H1 (cell line): Measurements from ENCODE around the gene TMEM238. TPM values are rescaled to one million over a fixed set of nuclear protein-coding genes. Genes with fewer than 3 reads are reported as not detected.

ENCODE experiments used
- CTCF ChIA-PET: fragments of 300-600 bp; sonication (Branson Sonifier 250); formaldehyde crosslinking; loops from one replicate; lab custom pipeline; 2021; ENCODE audit not compliant: partially characterized antibody; lab: Charles Lee
- POLR2A ChIA-PET: fragments of 300-600 bp; sonication (Branson Sonifier 250); formaldehyde crosslinking; loops from one replicate; lab custom pipeline; 2021; ENCODE audit warnings: inconsistent platforms; ENCODE audit not compliant: partially characterized antibody; lab: Charles Lee
- DNase-seq, 2 experiments: peaks; one replicate each; pipeline versions ENCODE4 v3.0.0 to v3.0.0-alpha.2; 2010 to 2022; ENCODE audit warnings: low spot score in 2 of 2, low read depth in 1 of 2, mixed read lengths in 1 of 2
- FAIRE-seq: peaks from 2 replicates; lab custom pipeline; 2011; peaks lifted over from hg19 to GRCh38; lab: Jason Lieb, UNC
- H2AFZ ChIP-seq: 2 replicates; pipeline ENCODE4 v1.8.1; 2012; ENCODE audit warnings: low read length, inconsistent platforms
- H2AK5ac ChIP-seq: 2 replicates; pipeline ENCODE4 v1.6.1; 2013; ENCODE audit warnings: low read depth, low read length
- H2BK120ac ChIP-seq: replicated peaks from 2 replicates; pipeline ENCODE3; 2013; ENCODE audit warnings: low read depth, low read length, inconsistent platforms
- H2BK12ac ChIP-seq: 2 replicates; pipeline ENCODE4 v1.6.1; 2013; ENCODE audit warnings: low read depth, low read length
- H2BK15ac ChIP-seq: 2 replicates; pipeline ENCODE4 v1.6.1; 2013; ENCODE audit warnings: low read length
- H2BK20ac ChIP-seq: 2 replicates; pipeline ENCODE4 v1.6.1; 2013; ENCODE audit warnings: low read length
- H2BK5ac ChIP-seq: 2 replicates; pipeline ENCODE4 v1.6.1; 2013; ENCODE audit warnings: low read depth, low read length
- H3K14ac ChIP-seq: 2 replicates; pipeline ENCODE4 v1.6.1; 2013; ENCODE audit warnings: inconsistent platforms; ENCODE audit not compliant: insufficient read length
- H3K18ac ChIP-seq: 2 replicates; pipeline ENCODE4 v1.6.1; 2013; ENCODE audit warnings: low read length; ENCODE audit errors: extremely low read depth
- H3K23ac ChIP-seq: 2 replicates; pipeline ENCODE4 v1.6.1; 2013; ENCODE audit warnings: inconsistent platforms; ENCODE audit not compliant: insufficient read length
- H3K23me2 ChIP-seq: 2 replicates; pipeline ENCODE4 v1.6.1; 2013; ENCODE audit warnings: low read depth, low read length
- H3K27ac ChIP-seq: 2 replicates; pipeline ENCODE4 v1.6.1; 2011; ENCODE audit warnings: low read depth, low read length, inconsistent platforms
- H3K27me3 ChIP-seq, 4 experiments: replicated peaks in 1 of 4; 1 replicate in 1 of 4; 2 replicates in 3 of 4; pipeline versions ENCODE4 v1.6.1 to v1.8.1; 2011 to 2013; ENCODE audit warnings: low read length in 3 of 4, mild to moderate bottlenecking in 3 of 4, inconsistent platforms in 2 of 4, mixed read lengths in 2 of 4, moderate library complexity in 1 of 4; ENCODE audit not compliant: control insufficient read depth in 3 of 4, insufficient read depth in 3 of 4; ENCODE audit errors: extremely low read depth in 1 of 4
- H3K36me3 ChIP-seq, 4 experiments: 2 replicates each; pipeline versions ENCODE4 v1.6.1 to v1.8.1; 2011 to 2013; ENCODE audit warnings: mild to moderate bottlenecking in 4 of 4, low read length in 3 of 4, moderate library complexity in 2 of 4, control low read depth in 1 of 4, inconsistent platforms in 1 of 4; ENCODE audit not compliant: insufficient read depth in 4 of 4, control insufficient read depth in 2 of 4
- H3K4ac ChIP-seq: replicated peaks from 2 replicates; pipeline ENCODE3; 2013; ENCODE audit warnings: low read length, low read depth, mixed read lengths, inconsistent platforms; ENCODE audit not compliant: insufficient read length
- H3K4me1 ChIP-seq, 4 experiments: replicated peaks in 1 of 4; 1 replicate in 1 of 4; 2 replicates in 3 of 4; pipeline versions ENCODE4 v1.6.1 to v1.8.1; 2011 to 2013; ENCODE audit warnings: low read length in 3 of 4, inconsistent platforms in 2 of 4, mixed read lengths in 1 of 4; ENCODE audit not compliant: insufficient read depth in 4 of 4, control insufficient read depth in 3 of 4
- H3K4me2 ChIP-seq, 2 experiments: 2 replicates each; pipeline versions ENCODE4 v1.6.1 to v1.8.1; 2011 to 2013; ENCODE audit warnings: low read depth in 2 of 2, low read length in 2 of 2, control low read depth in 1 of 2, inconsistent platforms in 1 of 2, mild to moderate bottlenecking in 1 of 2; ENCODE audit not compliant: insufficient read depth in 1 of 2
- H3K4me3 ChIP-seq, 4 experiments: fragments of 200-600, 300-600 bp in 1 of 4; sonication (generic), shearing (Covaris generic), sonication (Bioruptor Twin) in 1 of 4; 2 replicates each; pipeline versions ENCODE4 v1.5.1 to v1.8.1; 2011 to 2016; ENCODE audit warnings: low read length in 4 of 4, low read depth in 3 of 4, control low read depth in 2 of 4, inconsistent platforms in 2 of 4, mild to moderate bottlenecking in 2 of 4, mixed read lengths in 1 of 4, moderate library complexity in 1 of 4; ENCODE audit not compliant: insufficient read depth in 2 of 4; ENCODE audit errors: extremely low read depth in 1 of 4
- H3K56ac ChIP-seq: replicated peaks from 2 replicates; pipeline ENCODE3; 2013; ENCODE audit warnings: low read depth, mild to moderate bottlenecking, mixed read lengths, low read length, inconsistent platforms; ENCODE audit not compliant: insufficient read length
- H3K79me1 ChIP-seq: 2 replicates; pipeline ENCODE4 v1.6.1; 2013; ENCODE audit warnings: low read depth, low read length, control low read depth
- H3K79me2 ChIP-seq, 2 experiments: 2 replicates each; pipeline versions ENCODE4 v1.6.1 to v1.8.1; 2012 to 2013; ENCODE audit warnings: low read length in 2 of 2, mild to moderate bottlenecking in 2 of 2, inconsistent platforms in 1 of 2; ENCODE audit not compliant: insufficient read depth in 2 of 2, control insufficient read depth in 1 of 2
- H3K9ac ChIP-seq, 4 experiments: replicated peaks in 1 of 4; 1 replicate in 1 of 4; 2 replicates in 3 of 4; pipeline versions ENCODE4 v1.6.1 to v1.8.1; 2011 to 2013; ENCODE audit warnings: low read depth in 3 of 4, low read length in 3 of 4, control low read depth in 2 of 4, mild to moderate bottlenecking in 2 of 4, moderate library complexity in 2 of 4, inconsistent platforms in 1 of 4; ENCODE audit errors: extremely low read depth in 1 of 4
- H3K9me3 ChIP-seq, 2 experiments: 2 replicates each; pipeline versions ENCODE4 v1.6.1 to v1.8.1; 2012 to 2013; ENCODE audit warnings: mild to moderate bottlenecking in 2 of 2, moderate library complexity in 2 of 2, control low read depth in 1 of 2, inconsistent platforms in 1 of 2, low read depth in 1 of 2, low read length in 1 of 2, mixed read lengths in 1 of 2; ENCODE audit not compliant: insufficient read depth in 2 of 2
- H4K20me1 ChIP-seq, 2 experiments: replicated peaks in 1 of 2; 2 replicates each; pipeline versions ENCODE3 to v1.8.1; 2011 to 2013; ENCODE audit warnings: inconsistent platforms in 2 of 2, low read length in 2 of 2, mild to moderate bottlenecking in 1 of 2; ENCODE audit not compliant: insufficient read depth in 2 of 2, control insufficient read depth in 1 of 2
- H4K5ac ChIP-seq: 2 replicates; pipeline ENCODE4 v1.6.1; 2013; ENCODE audit warnings: low read length, low read depth, mixed read lengths, inconsistent platforms; ENCODE audit not compliant: insufficient read length
- H4K8ac ChIP-seq: 2 replicates; pipeline ENCODE4 v1.8.0; 2013; ENCODE audit warnings: mild to moderate bottlenecking, moderate library complexity, low read length, inconsistent platforms; ENCODE audit not compliant: insufficient read depth; ENCODE audit errors: extremely low read depth
- H4K91ac ChIP-seq: replicated peaks from 2 replicates; pipeline ENCODE3; 2013; ENCODE audit warnings: low read length, mixed read lengths, inconsistent platforms; ENCODE audit not compliant: insufficient read length
- BRCA1 ChIP-seq: IDR thresholded peaks from 2 replicates; pipeline ENCODE4 v1.6.1; 2012; ENCODE audit warnings: low read depth, low read length, improper control_type of control experiment
- CREB1 ChIP-seq: IDR thresholded peaks from 2 replicates; pipeline ENCODE4 v1.6.1; 2012; ENCODE audit warnings: inconsistent platforms
- GTF2F1 ChIP-seq: IDR thresholded peaks from 2 replicates; pipeline ENCODE4 v1.6.1; 2012; ENCODE audit warnings: low read depth, low read length, improper control_type of control experiment, borderline replicate concordance
- JUND ChIP-seq: IDR thresholded peaks from 2 replicates; pipeline ENCODE4 v1.6.1; 2011; ENCODE audit warnings: mild to moderate bottlenecking, improper control_type of control experiment, low read length
- MAFK ChIP-seq: IDR thresholded peaks from 2 replicates; pipeline ENCODE4 v1.6.1; 2012; ENCODE audit warnings: low read depth, mild to moderate bottlenecking, improper control_type of control experiment, low read length
- POU5F1 ChIP-seq: IDR thresholded peaks from 2 replicates; pipeline ENCODE4 v1.6.1; 2011; ENCODE audit warnings: low read depth, mild to moderate bottlenecking, low read length, moderate library complexity
- SIRT6 ChIP-seq: IDR thresholded peaks from one replicate; pipeline ENCODE4 v1.7.1; 2012; ENCODE audit warnings: low read length, inconsistent platforms
- SP2 ChIP-seq: IDR thresholded peaks from 2 replicates; pipeline ENCODE4 v1.6.1; 2012; ENCODE audit warnings: mild to moderate bottlenecking, low read length, inconsistent platforms
- SRF ChIP-seq: IDR thresholded peaks from 2 replicates; pipeline ENCODE4 v1.6.1; 2011; ENCODE audit warnings: mild to moderate bottlenecking, low read depth, low read length, moderate library complexity
- TAF7 ChIP-seq: optimal IDR thresholded peaks from 2 replicates; pipeline ENCODE3; 2011; ENCODE audit warnings: low read depth, mild to moderate bottlenecking, inconsistent platforms, low read length, moderate library complexity, borderline replicate concordance
- TBP ChIP-seq: IDR thresholded peaks from 2 replicates; pipeline ENCODE4 v1.6.1; 2011; ENCODE audit warnings: low read depth, low read length, improper control_type of control experiment
- USF2 ChIP-seq: IDR thresholded peaks from 2 replicates; pipeline ENCODE4 v1.6.1; 2011; ENCODE audit warnings: low read length, improper control_type of control experiment
- WGBS, 2 experiments: shearing (Covaris generic) in 1 of 2; methylation state at CpG; one replicate each; pipeline versions ENCODE4 v1.1.6 to v1.1.7; 2013 to 2015; ENCODE audit warnings: low lambda C conversion rate in 2 of 2, mixed read lengths in 2 of 2, inconsistent platforms in 1 of 2, low coverage in 1 of 2, missing lambda C conversion rate in 1 of 2; ENCODE audit not compliant: insufficient replicate concordance in 2 of 2, insufficient coverage in 1 of 2, insufficient read length in 1 of 2; ENCODE audit errors: extremely low coverage in 1 of 2, missing lambda C conversion rate in 1 of 2; 5-methylcytosine and 5-hydroxymethylcytosine counted together
- polyA plus RNA-seq, 7 experiments: library from polyadenylated mRNA; depleted of rRNA in 3 of 7; stranded (reverse) in 5 of 7; unstranded in 2 of 7; fragments of >200 nt in 5 of 7; fragments of 200-250 nt in 2 of 7; gene quantifications; 1 replicate in 5 of 7; 2 replicates in 1 of 7; 4 replicates in 1 of 7; pipeline versions ENCODE4 v1.2.1 to v1.2.3, GENCODE V29; 2011 to 2013; ENCODE audit warnings: missing spikeins in 2 of 7, mixed read lengths in 2 of 7
- total RNA-seq: library from RNA; stranded (reverse); fragmentation: NEBNext Ultra II Directional; extraction: Animal tissue kit (Norgen Biotek cat#: 25700); gene quantifications from 2 replicates; pipeline ENCODE4 v1.2.1, GENCODE V29; 2021

TMEM238 gene
- total and polyA plus RNA-seq, 2 of the 8 experiments (the other 6 are each of a cell fraction or from before 2014, with no cell fraction given): 0.53 to 3.8 TPM

DNA sequence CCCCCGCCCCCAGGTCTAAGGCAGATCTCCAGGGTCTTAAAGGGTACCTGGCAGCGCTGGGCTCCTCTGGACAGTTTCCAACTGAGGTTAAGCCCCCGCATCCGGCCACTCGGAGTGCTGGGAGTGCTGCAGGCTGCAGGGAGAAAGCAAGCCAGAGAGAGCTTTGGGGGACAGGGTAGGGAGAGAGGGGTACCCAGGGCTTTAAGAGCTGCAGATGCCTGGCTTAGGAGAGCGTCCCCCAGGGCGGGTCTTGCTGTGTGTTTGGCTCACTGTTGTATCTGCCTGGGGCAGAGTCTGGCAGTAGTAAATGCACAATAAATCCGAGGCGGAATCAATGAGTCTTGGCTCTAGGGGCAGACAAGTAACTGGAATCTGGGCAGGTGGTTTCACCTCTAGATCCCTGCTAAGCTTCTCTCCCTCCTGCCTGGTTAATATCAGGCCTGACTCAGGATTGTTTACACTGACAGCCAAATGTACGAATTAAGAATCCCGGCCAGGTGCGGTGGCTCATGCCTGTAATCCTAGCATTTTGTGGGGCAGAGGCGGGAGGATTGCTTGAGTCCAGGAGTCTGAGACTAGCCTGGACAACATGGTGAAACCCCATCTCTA, 28.8 kb downstream of the TMEM238 start:
- H3K4me3 ChIP-seq: no peak overlapping the region
- 0 out of 2 replicates have a peak overlapping the region, but pooled peaks have one; percentile 39 for H2BK12ac ChIP-seq
- H4K5ac ChIP-seq: peak overlapping the region; percentile 26
- H3K27ac ChIP-seq: no peak overlapping the region
- no peak overlapping the region for H4K8ac ChIP-seq
- H3K23ac ChIP-seq: no peak overlapping the region
- no peak for DNase-seq
- H3K9me3 ChIP-seq: no peaks in the 10 kb centered on the region
- H3K18ac ChIP-seq: peak overlapping the region; percentile 48; the same call in 1 of the 2 replicates
- peaks cover 0 to 16% (median 9%) of the 10 kb centered on the region in 4 experiments; a peak in 6 of 7 replicates for H3K4me1 ChIP-seq
- no peak overlapping the region for H3K56ac ChIP-seq
- CTCF ChIA-PET: interaction anchor here (0.9 to 2.0 kb wide), 4 partner anchors 11 to 64 kb away, joined by 5 to 9 read pairs (median 6); partner anchors contain the start of gene TMEM238
- H4K91ac ChIP-seq: no peak overlapping the region
- 0 out of 2 replicates have a peak overlapping the region, but pooled peaks have one; percentile 48 for H2BK20ac ChIP-seq
- no peak overlapping the region for H3K14ac ChIP-seq
- no peak overlapping the region for H2AFZ ChIP-seq
- H3K9ac ChIP-seq: no peak overlapping the region
- TF ChIP-seq BRCA1: no peak
- TF ChIP-seq SIRT6: no peak
- TF ChIP-seq USF2: no peak
- TF ChIP-seq CREB1: no peak
- no peak for TF ChIP-seq TBP
- TF ChIP-seq TAF7: no peak
- no peak for TF ChIP-seq SP2
- TF ChIP-seq JUND: no peak
- no peak for TF ChIP-seq SRF
- TF ChIP-seq MAFK: no peak
- no peak for TF ChIP-seq POU5F1
- TF ChIP-seq GTF2F1: no peak
- no peak for FAIRE-seq
- peaks cover 0 to 10% of the 10 kb centered on the region in 2 experiments for H4K20me1 ChIP-seq
- POLR2A ChIA-PET: interaction anchor here (1.0 to 1.7 kb wide), 7 partner anchors 15 to 52 kb away, joined by 3 to 5 read pairs (median 4); partner anchors contain the start of genes IL11, KMT5C and TMEM238
- no peak overlapping the region for H2BK120ac ChIP-seq
- 0 out of 2 replicates have a peak overlapping the region, but pooled peaks have one; percentile 46 for H2BK15ac ChIP-seq
- H3K36me3 ChIP-seq: peaks cover 0 to 7% (median 0%) of the 10 kb centered on the region in 4 experiments; a peak in 1 of 8 replicates
- no peaks in the 10 kb centered on the region for H3K79me2 ChIP-seq
- peak overlapping the region; percentile 48 to 88; a peak in 3 of 4 replicates for H3K4me2 ChIP-seq
- no peak overlapping the region for H3K4ac ChIP-seq
- H2BK5ac ChIP-seq: no peak overlapping the region
- H3K79me1 ChIP-seq: no peaks in the 10 kb centered on the region
- H3K23me2 ChIP-seq: peaks cover 11% of the 10 kb centered on the region; the same call in 1 of the 2 replicates
- H3K27me3 ChIP-seq: peaks cover 17 to 56% (median 46%) of the 10 kb centered on the region in 4 experiments
- no peak overlapping the region for H2AK5ac ChIP-seq
- 41% methylated on average over 13 of the region's 13 CpGs; no CpG with 5 or more reads in 1 of the 2 experiments for WGBS, 2 experiments
